GM12872 (cell line): ENCODE data around the gene ERMN.

Experiments
- TF ChIP-seq, protein P1 (sequence below): IDR thresholded peaks from 3 replicates; pipeline ENCODE4 v1.5.1; 2011; ENCODE audit warnings: low read depth, mild to moderate bottlenecking, low read length, moderate library complexity; ENCODE audit not compliant: insufficient read depth

ERMN gene

GRCh38 chr2:157315901-157316300 lies 9.7 kb downstream of the ERMN start:
- TF ChIP-seq, protein P1, sequence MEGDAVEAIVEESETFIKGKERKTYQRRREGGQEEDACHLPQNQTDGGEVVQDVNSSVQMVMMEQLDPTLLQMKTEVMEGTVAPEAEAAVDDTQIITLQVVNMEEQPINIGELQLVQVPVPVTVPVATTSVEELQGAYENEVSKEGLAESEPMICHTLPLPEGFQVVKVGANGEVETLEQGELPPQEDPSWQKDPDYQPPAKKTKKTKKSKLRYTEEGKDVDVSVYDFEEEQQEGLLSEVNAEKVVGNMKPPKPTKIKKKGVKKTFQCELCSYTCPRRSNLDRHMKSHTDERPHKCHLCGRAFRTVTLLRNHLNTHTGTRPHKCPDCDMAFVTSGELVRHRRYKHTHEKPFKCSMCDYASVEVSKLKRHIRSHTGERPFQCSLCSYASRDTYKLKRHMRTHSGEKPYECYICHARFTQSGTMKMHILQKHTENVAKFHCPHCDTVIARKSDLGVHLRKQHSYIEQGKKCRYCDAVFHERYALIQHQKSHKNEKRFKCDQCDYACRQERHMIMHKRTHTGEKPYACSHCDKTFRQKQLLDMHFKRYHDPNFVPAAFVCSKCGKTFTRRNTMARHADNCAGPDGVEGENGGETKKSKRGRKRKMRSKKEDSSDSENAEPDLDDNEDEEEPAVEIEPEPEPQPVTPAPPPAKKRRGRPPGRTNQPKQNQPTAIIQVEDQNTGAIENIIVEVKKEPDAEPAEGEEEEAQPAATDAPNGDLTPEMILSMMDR = no peak

DNA sequence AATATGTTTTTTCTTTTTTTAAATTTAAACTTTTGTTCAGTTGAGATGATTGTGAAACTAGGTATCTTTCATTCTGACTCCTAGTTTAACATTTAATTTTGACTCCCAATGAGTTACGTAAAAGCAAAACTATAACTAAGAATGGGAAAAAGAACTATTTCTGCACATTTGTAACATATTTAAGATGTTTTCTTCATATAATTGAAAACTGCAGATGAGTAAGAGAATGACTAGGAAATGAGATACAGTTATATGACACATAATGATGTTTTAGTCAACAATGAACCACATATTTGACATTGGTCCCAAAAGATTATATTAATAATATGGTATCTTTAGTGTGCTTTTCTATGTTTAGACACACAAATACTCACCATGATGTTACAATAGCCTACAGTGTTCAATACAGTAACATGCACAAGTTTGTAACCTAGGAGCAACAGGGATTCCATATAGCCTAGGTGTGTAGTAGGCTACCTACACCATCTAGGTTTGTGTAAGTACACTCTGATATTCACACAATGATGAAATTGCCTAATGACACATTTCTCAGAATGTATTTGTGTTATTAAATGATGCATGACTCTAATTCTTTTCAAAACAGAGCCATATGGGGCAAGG lies 12.6 kb downstream of the ERMN start:
- TF ChIP-seq, protein P1 = no peak

GRCh38 chr2:157311706-157312105 lies 13.9 kb downstream of the ERMN start:
- TF ChIP-seq, protein P1 = no peak

DNA sequence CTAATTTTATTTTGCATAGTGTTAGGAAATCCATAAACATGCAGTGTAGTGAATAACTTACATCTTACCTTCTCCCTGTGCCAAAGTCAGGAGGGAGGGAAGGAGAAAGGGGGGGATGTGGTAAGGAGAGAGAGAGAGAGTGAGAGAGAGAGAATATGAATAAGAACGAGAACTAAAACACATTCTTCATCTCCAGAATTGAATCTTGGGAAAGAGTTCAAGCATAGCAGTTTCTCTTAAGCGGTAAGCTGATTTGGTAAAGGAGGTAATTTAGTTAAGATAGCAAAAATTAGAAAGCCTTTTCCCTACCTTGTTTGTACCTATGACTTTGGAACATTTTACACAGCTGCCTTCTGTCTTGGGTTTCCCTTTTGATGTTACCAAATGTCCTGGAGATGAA lies 15.7 kb downstream of the ERMN start:
- TF ChIP-seq, protein P1 = no peak

- TF ChIP-seq, protein P1 = peak; percentile 39; the same call in 2 of the 3 replicates
These were observed 18.6 kb downstream of the ERMN start for GRCh38 chr2:157307021-157307420.

- TF ChIP-seq, protein P1 = no peak
These were observed 19.9 kb downstream of the ERMN start for GRCh38 chr2:157305723-157306110.

- TF ChIP-seq, protein P1 = no peak
These were observed 20.6 kb downstream of the ERMN start for GRCh38 chr2:157304811-157305722.
